Ramos (cell line): ENCODE data around the gene POLR2M.

ENCODE experiments used
- in situ Hi-C: fragments of 300-500 bp; cut with MboI; formaldehyde crosslinking; loops from one replicate; pipeline ENCODE4 v1.14.3; 2022; ENCODE audit warnings: low sequenced_read_pairs; ENCODE audit not compliant: unreplicated experiment

The POLR2M gene

DNA sequence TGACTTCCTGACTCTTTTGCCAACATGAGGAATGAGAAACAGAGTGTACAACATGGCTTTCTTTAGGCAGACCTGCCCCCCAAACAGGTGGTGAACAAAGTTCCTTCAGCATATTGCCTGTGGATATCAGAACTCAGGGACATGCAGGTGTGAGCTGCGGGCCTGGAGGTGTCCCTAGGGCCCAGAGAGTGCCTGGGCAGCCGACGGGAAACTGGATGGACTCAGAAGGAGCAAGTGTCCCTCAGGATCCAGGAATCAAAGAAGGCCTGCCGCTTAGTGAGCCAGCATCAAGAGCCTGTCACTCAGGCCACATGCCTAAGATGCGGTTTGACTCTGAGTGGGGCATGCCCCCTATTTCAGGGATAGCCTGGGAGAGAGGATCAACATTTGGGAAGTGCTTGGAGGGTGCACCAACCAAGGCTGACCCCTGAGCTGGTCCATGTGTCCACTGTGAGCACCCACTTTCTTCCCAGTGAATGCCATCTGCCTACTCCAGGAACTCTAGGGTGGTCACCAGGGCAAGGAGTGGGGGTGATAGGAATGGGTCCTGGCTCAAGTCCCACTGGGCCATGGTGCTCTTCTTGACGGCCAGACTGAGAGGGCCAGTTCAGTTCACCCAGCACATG lies 16.1 kb upstream of the POLR2M start:
- in situ Hi-C loops: no loop called here

DNA sequence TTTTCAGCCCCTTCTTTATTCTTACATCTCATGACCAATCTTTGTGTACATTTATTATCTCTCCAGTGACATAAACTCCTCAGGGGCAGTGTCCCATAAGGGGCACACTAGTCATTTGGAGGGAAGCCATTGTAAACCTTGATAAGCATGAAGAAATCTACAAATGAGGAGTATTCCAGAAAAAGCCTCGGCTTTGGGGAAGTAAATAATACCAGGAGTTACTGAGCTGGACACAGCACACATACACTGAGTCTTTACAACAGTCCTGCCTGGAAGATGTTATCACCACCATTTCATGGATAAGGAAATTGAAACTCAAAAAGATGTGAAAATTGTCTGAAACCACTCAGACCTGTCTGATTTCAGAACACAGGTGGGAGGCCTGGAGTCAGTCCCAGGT lies 15.4 kb upstream of the POLR2M start:
- in situ Hi-C loops: no loop called here

DNA sequence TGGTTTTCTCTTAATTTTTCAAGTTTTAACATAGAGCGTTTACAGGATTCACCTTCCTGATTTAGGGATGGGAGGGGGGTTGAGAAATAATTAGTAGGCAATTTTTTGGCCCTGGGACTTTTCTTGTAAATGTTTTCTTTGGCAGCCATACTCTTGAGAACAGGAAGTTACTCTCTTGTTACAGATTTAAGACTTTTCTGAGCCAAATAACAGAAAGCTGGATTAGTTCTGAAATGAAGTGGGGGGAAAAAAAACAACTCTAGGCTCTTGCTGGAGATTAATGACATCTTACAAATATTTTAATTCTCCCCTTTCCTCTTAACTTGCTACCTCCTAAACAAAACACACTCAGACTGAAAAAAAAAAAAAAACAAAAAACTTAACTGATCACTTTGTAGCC lies 13.8 kb upstream of the POLR2M start:
- in situ Hi-C loops: no loop called here

DNA sequence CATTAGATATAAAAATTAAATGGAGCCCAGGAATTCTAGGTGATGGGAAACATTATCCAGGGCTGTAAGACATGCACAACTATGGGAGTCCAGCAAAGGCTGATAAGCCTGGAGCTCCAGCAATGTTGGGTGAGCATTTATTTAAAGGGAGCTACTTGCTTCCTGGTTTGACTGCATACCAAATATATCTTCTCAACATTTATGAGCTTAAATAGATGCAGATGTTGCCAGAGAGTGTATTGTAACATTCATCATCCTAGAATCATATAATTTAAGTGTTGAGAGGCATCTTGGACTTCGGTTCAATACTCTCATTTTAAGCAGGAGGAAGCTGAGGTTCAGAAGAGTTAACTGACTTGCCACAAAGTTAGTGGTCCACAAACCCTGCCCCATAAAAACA lies 12.2 kb upstream of the POLR2M start:
- in situ Hi-C loops: no loop called here

DNA sequence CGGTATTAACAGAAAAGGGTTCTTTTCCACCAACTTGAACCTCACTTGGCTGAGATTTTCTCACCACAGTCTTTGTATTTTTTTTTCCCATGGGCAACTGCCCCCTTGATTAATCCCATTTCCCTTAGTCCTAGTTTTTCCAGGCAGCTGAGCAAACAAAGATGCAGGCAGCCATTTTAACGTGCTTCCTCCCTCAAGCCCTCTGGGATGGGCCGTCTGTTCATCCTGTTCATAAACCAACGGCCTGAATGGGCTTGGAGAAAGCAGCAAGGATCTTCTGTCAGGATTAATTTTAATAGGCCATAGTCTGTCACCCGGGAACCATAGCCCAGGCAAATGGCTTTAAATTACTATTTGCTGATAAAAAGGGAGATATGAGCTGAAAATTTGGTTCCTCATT lies 10.4 kb upstream of the POLR2M start:
- in situ Hi-C loops: no loop called here

DNA sequence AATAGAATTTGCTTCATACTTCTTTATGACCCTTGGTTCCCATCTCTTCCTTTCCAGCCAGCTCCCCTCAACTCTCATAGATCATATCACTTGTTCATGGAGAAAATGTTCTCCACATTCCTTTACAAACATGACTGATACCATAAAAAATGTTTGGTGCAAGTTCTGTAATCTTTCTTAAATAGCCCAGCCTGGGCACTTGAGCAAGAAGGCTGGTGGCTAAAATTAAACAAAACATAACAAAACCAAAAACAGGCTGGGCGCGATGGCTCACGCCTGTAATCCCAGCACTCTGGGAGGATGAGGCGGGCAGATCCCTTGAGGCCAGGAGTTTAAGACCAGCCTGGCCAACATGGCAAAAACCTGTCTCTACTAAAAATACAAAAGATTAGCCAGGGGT lies 8.9 kb upstream of the POLR2M start:
- in situ Hi-C loops: no loop called here

DNA sequence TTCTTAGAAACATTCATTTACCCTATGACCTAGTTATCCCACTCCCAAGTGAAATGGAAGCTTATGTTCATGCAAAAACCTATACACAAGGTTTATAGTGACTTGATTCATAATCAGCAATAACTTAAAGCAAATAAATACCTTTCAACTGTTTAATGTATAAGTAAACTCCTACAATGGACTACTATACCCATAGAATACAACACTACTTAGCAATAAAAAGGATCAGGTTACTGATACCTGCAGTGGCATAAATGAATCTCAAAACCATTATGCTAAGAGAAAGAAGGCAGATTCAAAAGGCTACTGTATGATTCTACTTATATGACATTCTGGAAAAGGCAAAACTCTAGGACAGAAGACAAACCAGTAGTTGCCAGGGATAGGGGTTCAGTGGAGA lies 8.3 kb upstream of the POLR2M start:
- in situ Hi-C loops: no loop called here

DNA sequence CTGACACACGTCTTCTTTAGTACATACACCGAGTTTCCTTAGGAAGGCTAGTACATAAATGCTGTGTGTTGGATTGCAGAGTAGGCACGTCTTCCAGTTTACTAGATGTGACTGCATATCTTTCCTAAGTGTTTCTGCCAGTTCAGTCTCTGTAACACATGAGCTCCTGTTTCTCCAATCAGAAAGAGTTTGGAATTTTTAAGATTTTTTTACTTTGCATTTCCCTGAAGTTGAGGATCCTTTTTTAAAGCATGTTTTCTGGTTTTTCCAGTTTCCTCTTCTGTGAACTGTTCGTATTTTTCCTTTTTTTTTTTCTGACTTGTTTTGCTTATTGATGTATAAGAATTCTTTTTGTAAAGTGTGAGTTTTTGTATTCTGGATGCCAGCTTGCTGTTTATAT lies 7.5 kb upstream of the POLR2M start:
- in situ Hi-C loops: no loop called here

DNA sequence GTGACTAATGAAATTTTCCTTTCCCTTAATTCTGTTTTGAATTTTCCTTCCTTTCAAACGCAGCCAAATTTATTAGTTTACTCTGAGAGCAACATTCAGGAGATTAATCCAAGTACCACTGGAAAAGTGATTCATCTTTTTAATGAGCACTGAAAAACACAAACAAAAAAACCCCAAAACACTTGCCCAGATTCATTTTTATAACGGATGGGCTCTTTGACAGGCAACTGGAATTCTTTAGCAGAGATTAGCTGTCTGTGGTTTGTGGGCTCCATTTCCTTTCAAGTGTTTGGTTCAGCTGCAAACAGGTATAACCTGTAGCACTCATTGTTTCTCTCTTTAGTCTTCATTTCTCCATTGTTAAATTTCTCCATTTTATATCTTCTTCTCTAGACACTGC lies 3.1 kb upstream of the POLR2M start:
- in situ Hi-C loops: no loop called here

DNA sequence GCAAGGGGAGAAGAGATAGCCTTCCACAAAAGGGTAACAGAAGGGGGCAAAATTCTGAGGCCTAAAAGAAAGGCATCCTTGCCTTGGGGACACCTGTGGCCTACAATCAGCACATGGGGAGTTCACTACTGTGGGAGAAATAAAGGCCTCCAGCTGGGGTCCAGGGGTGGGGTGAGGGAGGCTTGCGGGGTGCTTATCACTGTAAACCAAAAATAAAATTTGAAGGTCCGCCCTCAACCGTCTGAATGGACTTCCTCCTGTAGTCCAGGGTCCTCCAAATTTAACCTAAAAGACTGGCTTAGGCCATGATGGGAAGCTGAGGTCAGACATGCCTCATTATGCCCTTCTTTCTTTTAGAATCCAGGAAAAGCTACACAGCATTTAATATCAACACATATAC lies 2.1 kb upstream of the POLR2M start:
- in situ Hi-C loops: no loop called here

DNA sequence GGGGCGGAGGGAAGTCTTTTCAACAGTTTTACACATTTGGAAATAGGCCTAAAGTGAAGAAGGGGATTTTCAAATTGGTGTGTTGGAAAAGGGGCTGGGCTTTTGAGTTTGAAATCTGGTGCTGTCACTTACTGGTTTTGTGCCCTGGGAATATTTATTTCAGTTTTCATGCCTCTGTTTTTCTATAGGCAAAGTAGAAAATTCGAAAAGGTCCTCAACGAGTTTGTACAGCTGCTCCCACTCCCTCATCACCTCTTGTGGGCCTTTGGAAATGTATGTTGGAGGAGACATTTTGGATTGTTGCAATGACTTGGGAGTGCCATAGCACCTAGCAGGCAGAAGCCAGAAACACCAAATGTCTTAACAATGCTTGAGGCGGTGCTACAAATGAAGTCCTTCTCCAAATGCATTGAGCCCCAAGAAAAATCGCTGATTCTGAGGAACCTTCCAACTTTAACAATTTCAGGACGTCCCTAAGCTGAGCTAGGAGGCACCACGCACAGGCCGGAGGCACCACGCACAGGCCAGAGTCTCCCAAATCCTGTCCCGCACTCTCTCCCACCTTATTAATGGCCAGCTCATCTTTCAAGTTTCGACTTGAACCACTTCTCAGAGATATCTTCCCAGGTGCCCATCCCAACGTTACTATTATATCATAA lies 639 bp upstream of the POLR2M start:
- in situ Hi-C loops: no loop called here

DNA sequence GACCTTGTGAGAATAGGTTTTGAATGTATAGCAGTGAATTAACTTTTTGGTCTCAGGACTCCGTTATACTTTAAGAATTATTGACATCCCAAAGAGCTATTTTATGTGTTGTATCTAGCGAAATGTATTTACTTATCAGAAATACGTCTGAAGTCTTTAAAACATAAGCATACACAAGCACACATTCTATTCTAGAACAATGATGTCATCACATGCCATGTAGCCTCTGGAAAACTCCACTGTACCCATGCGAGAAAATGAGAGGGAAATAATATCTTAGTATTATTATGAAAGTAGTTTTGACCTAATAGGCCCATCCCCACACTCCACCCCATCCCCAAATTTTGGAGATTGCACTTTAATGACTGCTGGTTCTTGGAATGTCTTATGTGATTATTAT lies 1.5 kb downstream of the POLR2M start:
- in situ Hi-C loops: no loop called here

DNA sequence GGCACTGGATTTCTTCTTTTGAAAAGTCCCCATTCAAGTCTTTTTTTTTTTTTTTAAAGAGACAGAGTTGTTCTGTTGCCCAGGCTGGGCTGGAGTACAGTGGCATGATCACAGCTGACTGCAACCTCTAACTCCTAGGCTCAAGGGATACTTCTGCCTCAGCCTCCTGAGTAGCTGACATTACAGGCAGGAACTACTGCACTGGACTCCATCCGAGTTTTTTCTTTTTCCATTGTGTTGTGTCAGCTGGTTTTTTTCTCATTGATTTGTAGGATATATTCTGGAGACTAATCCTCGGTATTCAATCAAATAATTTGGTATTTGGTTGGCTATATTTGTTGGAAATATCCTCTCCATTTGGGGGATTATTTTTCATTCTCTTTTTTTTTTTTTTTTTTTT lies 11.8 kb downstream of the POLR2M start:
- in situ Hi-C loops: no loop called here

DNA sequence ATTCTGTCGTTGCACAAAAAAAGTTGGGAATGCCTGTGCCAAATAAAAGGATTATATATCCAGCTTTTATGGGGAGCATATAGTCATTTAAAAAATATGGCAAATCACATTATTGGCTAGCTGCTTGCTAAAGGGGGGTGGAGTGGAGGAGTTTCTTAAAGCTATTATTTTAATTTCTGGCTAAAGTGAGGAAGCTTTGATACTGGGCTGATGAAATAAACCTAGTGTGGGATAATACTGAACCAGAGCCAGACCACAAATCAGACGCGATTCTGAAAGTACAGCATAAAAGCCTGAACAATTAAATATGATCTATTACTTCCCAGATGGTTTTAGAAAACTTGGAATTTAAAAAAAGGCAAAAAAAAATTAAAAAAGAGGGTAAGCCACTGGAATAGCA lies 14.4 kb downstream of the POLR2M start:
- in situ Hi-C loops: no loop called here

DNA sequence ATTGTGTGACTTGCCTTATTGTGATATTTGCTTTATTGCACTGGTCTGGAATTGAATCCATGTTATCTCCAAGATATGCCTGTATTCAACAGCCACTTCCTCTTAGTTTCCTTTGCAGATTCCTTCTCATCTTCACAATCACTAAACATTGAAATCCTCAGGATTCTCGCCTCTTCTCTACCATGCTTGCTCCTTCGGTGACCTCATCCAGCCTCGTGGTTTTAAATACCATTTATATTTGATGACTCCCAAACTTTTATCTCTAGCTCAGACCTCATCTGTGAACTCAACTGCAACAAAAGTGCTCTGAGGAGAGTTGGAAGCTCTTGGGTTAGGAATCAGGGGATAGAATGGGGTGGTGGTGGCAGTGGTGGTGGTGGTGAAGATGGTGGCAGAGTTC lies 19.9 kb downstream of the POLR2M start:
- in situ Hi-C loops: no loop called here

DNA sequence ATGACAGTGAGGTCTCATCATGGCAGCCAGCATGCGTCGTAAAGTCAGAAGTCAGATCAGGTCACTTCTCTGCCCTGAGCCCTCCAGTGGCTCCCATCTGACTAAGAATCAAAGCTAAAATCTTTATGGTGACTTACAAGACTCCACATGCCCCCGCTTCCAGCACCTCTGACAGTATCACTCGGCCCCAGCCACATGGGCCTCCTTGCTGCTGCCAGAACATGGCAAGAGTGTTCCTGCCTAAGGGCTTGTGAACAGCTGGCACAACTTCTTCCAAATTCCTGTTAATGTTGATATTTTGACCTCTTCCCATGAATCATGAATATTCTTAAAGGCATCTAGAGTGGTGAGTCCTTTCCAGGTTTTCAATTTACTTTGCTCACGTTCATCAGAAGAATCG lies 20.5 kb downstream of the POLR2M start:
- in situ Hi-C loops: no loop called here

DNA sequence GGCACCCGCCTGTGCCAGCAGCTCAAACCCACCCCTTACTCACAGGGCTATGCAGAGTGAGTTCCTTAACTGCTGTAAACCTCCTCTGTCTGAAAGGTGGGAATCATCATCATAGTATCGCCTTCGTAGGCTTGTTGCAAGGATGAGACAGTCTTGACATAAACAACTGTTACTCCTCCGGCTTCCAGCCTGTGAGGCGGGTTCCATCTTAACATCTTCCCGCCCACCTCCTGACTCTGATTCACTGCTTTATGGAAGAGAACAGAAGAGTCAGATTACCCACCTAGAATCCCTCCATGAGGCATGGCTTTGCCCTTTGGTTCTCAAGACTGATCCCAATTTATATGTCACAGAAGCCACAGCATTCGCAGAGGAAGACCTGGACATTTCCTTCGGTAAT lies 21.9 kb downstream of the POLR2M start:
- in situ Hi-C loops: no loop called here

DNA sequence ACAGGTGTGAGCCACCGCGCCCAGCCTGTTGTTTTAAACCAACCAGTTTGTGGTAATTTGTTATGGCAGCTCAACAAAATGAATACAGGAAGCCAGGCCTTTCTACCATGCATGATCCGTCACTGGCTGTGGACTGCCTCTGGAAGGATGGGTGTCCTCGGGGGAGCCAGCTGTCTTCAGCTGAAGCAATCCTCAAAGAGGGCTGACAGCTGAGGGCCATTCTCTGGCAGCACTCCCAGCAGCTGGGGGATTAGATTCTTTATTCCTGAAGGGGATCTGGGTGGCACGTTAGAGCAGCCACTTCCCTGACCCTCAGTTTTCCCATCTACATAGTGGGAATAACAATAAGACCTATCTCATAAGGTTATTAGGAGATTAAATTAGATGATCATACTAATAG lies 24.4 kb downstream of the POLR2M start:
- in situ Hi-C loops: no loop called here

DNA sequence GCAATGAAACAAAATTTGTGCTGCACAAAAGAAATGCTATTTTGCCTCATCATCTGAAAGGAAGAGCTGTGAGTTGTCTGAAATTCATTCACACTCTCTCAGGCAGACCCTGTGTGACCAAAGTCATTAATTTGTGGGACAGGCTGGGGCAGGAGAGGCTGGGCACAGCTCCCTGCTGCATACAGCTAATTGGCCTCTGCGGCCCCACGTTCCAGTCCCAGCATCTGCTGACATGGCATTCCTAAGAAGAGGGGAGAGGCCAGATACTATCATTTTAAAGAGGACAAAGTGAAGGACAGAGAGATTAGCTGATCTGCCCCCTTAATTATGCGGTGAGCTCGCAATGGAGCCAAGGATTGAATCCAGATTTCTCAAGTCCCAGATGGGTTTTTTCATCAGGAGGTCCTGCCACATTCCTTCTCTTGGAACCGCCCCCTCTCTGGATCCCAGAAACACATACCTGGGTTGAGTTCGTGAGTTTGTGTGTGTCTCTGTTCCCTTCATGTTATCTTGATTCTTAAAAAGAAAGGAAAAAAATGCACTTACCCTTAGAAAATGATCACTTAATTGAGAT lies 25.1 kb downstream of the POLR2M start:
- in situ Hi-C loops: no loop called here

DNA sequence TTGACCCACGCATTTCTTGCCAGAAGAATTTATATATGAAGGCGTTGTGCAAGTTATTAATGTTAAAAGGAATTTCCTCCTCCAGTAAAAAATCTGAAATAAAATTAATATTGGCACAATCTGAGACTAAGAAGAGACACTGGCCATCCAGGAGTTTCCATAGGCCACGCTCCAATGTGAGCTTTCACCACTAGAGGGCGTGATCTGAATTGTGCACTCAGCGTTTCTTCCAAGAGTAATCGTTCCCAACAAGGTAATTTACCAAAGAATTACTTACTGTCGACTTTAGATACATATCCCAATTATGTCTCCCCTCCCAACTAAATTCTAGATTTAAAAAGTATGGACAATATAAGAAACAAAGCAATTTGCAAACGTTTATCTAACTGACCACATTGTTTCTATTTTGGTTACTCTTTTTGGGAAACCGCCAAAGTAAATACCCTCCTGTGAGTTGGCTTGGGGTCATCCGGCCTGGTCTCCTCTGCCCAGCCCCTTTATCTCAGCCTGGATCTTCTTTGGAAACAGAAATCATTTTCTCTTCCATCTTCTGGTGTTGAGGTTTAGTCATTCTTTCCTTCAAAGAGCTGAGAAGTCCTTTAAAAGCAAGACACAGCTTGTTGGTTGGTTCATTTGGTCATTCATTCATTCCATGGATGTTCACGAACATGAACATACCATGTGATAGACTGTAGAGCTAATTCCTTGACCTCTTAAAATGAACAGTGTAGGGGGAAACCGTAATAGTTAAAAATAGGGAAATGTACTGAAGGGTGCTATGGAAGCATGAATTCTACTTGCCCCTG lies 26.2 kb downstream of the POLR2M start:
- in situ Hi-C loops: no loop called here

DNA sequence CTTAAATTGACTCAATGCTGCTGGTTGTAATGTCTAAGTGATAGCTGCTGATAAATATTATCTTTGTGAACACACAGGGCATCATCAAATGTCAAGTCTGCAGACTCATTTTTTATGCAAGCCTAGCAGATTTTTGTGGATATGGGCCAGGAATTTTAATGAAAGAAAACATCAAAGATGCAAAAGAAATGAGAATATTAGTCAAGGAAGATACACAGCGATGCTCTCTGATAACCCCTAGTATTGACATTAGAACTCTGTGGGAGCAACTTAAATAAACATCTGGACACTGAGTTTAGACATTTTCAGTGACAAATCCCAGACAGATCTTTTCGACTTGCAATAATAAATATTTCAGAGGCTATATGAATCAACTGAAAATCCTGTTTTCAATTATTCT lies 28.3 kb downstream of the POLR2M start:
- in situ Hi-C loops: no loop called here
